Uterus (tissue), 2 donors: ENCODE measurements around the gene NECTIN2.

ENCODE experiments used
- POLR2A ChIP-seq, 2 donors: fragments of 450-650 bp; IDR thresholded peaks; one replicate each; pipeline ENCODE4 v1.6.1; 2016; ENCODE audit warnings: antibody characterized with exemption in 2 of 2, mild to moderate bottlenecking in 1 of 2, moderate library complexity in 1 of 2
- TF ChIP-seq, protein P1 (sequence below), 4 experiments: fragments of 200-600 bp in 2 of 4; fragments of 450-650 bp in 2 of 4; sonication (generic) in 2 of 4; IDR thresholded peaks; one replicate each; pipeline ENCODE4 v1.5.1; 2016 to 2019; ENCODE audit warnings: antibody characterized with exemption in 4 of 4, mild to moderate bottlenecking in 2 of 4, moderate library complexity in 1 of 4

DNA sequence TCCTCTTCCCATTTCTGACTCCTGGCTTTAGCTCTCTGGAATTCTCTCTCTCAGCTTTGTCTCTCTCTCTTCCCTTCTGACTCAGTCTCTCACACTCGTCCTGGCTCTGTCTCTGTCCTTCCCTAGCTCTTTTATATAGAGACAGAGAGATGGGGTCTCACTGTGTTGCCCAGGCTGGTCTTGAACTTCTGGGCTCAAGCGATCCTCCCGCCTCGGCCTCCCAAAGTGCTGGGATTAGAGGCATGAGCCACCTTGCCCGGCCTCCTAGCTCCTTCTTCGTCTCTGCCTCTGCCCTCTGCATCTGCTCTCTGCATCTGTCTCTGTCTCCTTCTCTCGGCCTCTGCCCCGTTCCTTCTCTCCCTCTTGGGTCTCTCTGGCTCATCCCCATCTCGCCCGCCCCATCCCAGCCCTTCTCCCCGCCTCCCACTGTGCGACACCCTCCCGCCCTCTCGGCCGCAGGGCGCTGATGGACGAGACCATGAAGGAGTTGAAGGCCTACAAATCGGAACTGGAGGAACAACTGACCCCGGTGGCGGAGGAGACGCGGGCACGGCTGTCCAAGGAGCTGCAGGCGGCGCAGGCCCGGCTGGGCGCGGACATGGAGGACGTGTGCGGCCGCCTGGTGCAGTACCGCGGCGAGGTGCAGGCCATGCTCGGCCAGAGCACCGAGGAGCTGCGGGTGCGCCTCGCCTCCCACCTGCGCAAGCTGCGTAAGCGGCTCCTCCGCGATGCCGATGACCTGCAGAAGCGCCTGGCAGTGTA lies 62.2 kb downstream of the NECTIN2 start:
- TF ChIP-seq, protein P1, sequence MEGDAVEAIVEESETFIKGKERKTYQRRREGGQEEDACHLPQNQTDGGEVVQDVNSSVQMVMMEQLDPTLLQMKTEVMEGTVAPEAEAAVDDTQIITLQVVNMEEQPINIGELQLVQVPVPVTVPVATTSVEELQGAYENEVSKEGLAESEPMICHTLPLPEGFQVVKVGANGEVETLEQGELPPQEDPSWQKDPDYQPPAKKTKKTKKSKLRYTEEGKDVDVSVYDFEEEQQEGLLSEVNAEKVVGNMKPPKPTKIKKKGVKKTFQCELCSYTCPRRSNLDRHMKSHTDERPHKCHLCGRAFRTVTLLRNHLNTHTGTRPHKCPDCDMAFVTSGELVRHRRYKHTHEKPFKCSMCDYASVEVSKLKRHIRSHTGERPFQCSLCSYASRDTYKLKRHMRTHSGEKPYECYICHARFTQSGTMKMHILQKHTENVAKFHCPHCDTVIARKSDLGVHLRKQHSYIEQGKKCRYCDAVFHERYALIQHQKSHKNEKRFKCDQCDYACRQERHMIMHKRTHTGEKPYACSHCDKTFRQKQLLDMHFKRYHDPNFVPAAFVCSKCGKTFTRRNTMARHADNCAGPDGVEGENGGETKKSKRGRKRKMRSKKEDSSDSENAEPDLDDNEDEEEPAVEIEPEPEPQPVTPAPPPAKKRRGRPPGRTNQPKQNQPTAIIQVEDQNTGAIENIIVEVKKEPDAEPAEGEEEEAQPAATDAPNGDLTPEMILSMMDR (IDR thresholded peaks at IDR 0.05): no peak
- TF ChIP-seq POLR2A (IDR thresholded peaks at IDR 0.05): no peak
